ENCODE measurements around the gene DCP2.

Gene DCP2

GRCh38 chr5:112967520-112968083 is 9.0 kb upstream of the DCP2 start:
- no peak for DNase-seq (ENCODE audit: low read depth)

GRCh38 chr5:112968411-112969106 is 8.0 kb upstream of the DCP2 start:
- no peak for DNase-seq (ENCODE audit: low read depth)

GRCh38 chr5:112971276-112971675 is 5.3 kb upstream of the DCP2 start:
- DNase-seq (ENCODE audit: low read depth), result no peak

GRCh38 chr5:112973036-112973435 is 3.6 kb upstream of the DCP2 start:
- no peak for DNase-seq (ENCODE audit: low read depth)

- DNase-seq (ENCODE audit: low read depth), result no peak
Measured at GRCh38 chr5:112973904-112974303, 2.7 kb upstream of the DCP2 start.

- no peak for DNase-seq (ENCODE audit: low read depth)
Measured at GRCh38 chr5:112974901-112975300, 1.7 kb upstream of the DCP2 start.

- no peak for DNase-seq (ENCODE audit: low read depth)
Measured at GRCh38 chr5:112975721-112976431, 722 bp upstream of the DCP2 start.

GRCh38 chr5:112977440-112977861 is 853 bp downstream of the DCP2 start:
- no peak for DNase-seq (ENCODE audit: low read depth)

GRCh38 chr5:112978836-112979235 is 2.2 kb downstream of the DCP2 start:
- no peak for DNase-seq (ENCODE audit: low read depth)

GRCh38 chr5:112979723-112980122 is 3.1 kb downstream of the DCP2 start:
- no peak for DNase-seq (ENCODE audit: low read depth)

GRCh38 chr5:112983363-112983762 is 6.8 kb downstream of the DCP2 start:
- DNase-seq (ENCODE audit: low read depth), result peak; percentile 13

- no peak for DNase-seq (ENCODE audit: low read depth)
Measured at GRCh38 chr5:112986224-112986623, 9.6 kb downstream of the DCP2 start.

- DNase-seq (ENCODE audit: low read depth), result peak; percentile 52
Measured at GRCh38 chr5:112995764-112996618, 19.4 kb downstream of the DCP2 start.

- no peak for DNase-seq (ENCODE audit: low read depth)
Measured at GRCh38 chr5:112996830-112997374, 20.3 kb downstream of the DCP2 start.

GRCh38 chr5:112998296-112998695 is 21.7 kb downstream of the DCP2 start:
- no peak for DNase-seq (ENCODE audit: low read depth)

GRCh38 chr5:113000466-113000865 is 23.9 kb downstream of the DCP2 start:
- no peak for DNase-seq (ENCODE audit: low read depth)

- no peak for DNase-seq (ENCODE audit: low read depth)
Measured at GRCh38 chr5:113002423-113002822, 25.8 kb downstream of the DCP2 start.

GRCh38 chr5:113003763-113004162 is 27.2 kb downstream of the DCP2 start:
- no peak for DNase-seq (ENCODE audit: low read depth)

- DNase-seq (ENCODE audit: low read depth), result peak; percentile 34
Measured at GRCh38 chr5:113005454-113005853, 28.9 kb downstream of the DCP2 start.

- no peak for DNase-seq (ENCODE audit: low read depth)
Measured at GRCh38 chr5:113017881-113018635, 41.5 kb downstream of the DCP2 start.
